Activated naive CD8-positive, alpha-beta T cell treated with anti-CD3 and anti-CD28 coated beads for 36 hours (primary cell): ENCODE measurements around the gene TBCC. TPM values are rescaled to one million over a fixed set of nuclear protein-coding genes. Genes with fewer than 3 reads are reported as not detected.
A peak's percentile ranks its signal among the peaks of the same experiment; 100 is the strongest.
"Not testable (repeated sequence)": the region's sequence is repeated elsewhere in the genome, so short reads cannot be mapped to it uniquely, and the experiment has no call there.

Experiments
- DNase-seq: peaks from one replicate; pipeline ENCODE4 v3.0.0; 2021
- H3K27ac Mint-ChIP-seq: one replicate; pipeline ENCODE4 v1.8.0; 2022; ENCODE audit warnings: mild to moderate bottlenecking, moderate library complexity, mixed read lengths
- H3K27me3 Mint-ChIP-seq: one replicate; pipeline ENCODE4 v1.8.0; 2022; ENCODE audit warnings: mild to moderate bottlenecking, mixed read lengths
- H3K36me3 Mint-ChIP-seq: one replicate; pipeline ENCODE4 v1.8.0; 2021; ENCODE audit warnings: mild to moderate bottlenecking, mixed read lengths
- H3K4me1 Mint-ChIP-seq: one replicate; pipeline ENCODE4 v1.8.0; 2021; ENCODE audit warnings: mixed read lengths
- H3K4me3 Mint-ChIP-seq: one replicate; pipeline ENCODE4 v1.8.0; 2022; ENCODE audit warnings: mild to moderate bottlenecking, moderate library complexity, mixed read lengths
- H3K9me3 Mint-ChIP-seq: one replicate; pipeline ENCODE4 v1.8.0; 2022; ENCODE audit warnings: mixed read lengths
- total RNA-seq, 2 experiments: library from RNA; stranded (reverse); gene quantifications; one replicate each; pipeline ENCODE4 v1.2.3, GENCODE V29; 2021

The TBCC gene
- total RNA-seq, 2 experiments from 2014 or later: 16.8 to 18.3 TPM

DNA sequence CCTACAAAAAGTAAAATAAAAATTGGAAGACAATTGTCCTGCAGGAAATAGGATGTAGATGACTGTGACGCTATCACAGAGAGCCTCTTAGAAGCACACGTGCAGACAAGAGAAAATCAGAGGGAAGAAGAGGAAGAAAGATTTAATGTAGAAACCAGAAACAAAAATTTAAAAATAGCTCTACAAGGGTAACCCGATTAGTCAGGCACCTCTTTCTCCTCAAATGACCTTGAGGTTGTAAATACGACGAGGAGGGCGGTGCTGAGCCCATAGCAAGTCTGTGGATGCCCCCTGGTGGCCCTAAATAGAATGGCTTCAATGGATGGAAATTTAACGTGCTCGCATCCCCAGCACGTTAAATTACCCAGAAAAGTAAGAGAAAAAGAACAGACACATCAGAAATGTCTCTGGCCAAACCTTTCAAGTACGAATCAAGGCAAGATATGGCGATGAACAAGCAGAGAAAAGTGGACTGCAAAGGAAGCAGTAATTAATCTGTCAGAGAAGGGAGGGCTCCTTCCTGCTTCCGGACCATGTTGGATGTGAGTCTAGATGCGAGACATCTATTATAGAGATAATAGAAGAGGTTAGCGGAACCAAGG lies 19.3 kb downstream of the TBCC start:
- peaks cover 3% of the 10 kb centered on the region for H3K27me3 Mint-ChIP-seq
- peak overlapping the region; percentile 98 for H3K27ac Mint-ChIP-seq
- peak; percentile 60 for DNase-seq
- peak overlapping the region; percentile 82 for H3K4me3 Mint-ChIP-seq
- H3K9me3 Mint-ChIP-seq: no peaks in the 10 kb centered on the region
- H3K4me1 Mint-ChIP-seq: peaks cover 16% of the 10 kb centered on the region
- H3K36me3 Mint-ChIP-seq: peaks cover 3% of the 10 kb centered on the region

DNA sequence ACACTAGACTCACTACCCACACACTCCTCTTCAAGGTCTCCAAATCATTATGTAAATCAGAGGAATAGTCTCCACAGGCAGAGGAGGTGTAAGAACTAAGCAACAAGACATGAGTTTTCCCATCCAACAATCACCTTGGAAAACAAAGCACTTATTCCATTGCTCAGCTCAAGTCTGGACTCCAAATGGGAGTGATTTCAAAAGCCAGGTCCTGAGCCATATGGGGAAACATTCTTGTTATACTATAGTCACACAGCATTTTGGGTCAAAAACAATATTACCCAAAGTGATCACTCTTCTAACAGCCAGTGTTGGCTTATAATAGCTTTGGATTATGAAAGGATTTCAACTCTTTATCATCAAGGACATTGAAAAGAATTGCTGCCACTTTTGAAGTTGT lies 19.9 kb downstream of the TBCC start:
- no peaks in the 10 kb centered on the region for H3K9me3 Mint-ChIP-seq
- peaks cover 3% of the 10 kb centered on the region for H3K27me3 Mint-ChIP-seq
- H3K4me3 Mint-ChIP-seq: peak overlapping the region; percentile 82
- H3K4me1 Mint-ChIP-seq: peaks cover 16% of the 10 kb centered on the region
- no peak for DNase-seq
- peak overlapping the region; percentile 98 for H3K27ac Mint-ChIP-seq
- peaks cover 3% of the 10 kb centered on the region for H3K36me3 Mint-ChIP-seq

DNA sequence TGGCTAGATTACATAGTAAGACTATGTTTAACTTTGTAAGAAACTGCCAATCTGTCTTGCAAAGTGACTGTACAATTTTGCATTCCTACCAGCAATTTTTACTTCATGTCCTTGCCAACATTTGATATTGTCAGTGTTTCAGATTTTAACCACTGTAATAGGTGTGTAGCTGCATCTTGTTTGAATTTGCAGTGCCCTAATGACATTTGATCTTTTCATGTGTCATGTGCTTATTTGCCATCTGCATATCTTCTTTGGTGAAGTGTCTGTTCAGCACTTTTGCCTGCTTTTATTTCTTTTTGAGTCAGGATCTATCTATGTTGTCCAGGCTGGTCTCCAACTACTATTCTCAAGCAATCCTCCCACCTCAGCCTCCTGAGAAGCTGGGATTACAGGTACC lies 21.1 kb downstream of the TBCC start:
- no peak overlapping the region for H3K4me3 Mint-ChIP-seq
- peaks cover 16% of the 10 kb centered on the region for H3K4me1 Mint-ChIP-seq
- no peak for DNase-seq
- no peaks in the 10 kb centered on the region for H3K9me3 Mint-ChIP-seq
- peaks cover 3% of the 10 kb centered on the region for H3K36me3 Mint-ChIP-seq
- peaks cover 3% of the 10 kb centered on the region for H3K27me3 Mint-ChIP-seq
- H3K27ac Mint-ChIP-seq: no peak overlapping the region

DNA sequence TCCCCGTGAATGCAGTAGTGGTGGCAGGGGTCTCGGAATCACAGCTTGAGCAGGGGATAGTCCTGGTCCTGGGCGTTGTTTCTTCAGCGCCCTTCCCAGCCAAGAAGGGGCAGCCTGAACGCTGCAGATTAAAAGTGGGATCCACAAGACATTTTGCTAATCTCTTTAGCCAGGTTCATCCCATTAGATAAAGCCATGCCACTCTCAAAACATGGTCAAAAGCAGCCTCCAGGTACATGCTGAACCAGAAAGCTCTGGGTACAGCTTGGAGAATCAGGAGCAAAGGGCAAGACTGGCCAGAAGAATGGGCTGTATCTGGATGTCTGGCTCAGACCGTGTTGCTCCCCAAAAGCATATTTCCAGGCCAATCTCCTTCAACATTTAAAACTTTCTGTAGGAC lies 23.4 kb downstream of the TBCC start, which contains the start of gene PRPH2:
PRPH2 (minus strand) TSS at position 101 of the 400 bp plus-strand sequence. CDS start 263 bp downstream, outside the sequence.
- H3K4me3 Mint-ChIP-seq: no peak within 1 kb of the TSS
- H3K27me3 Mint-ChIP-seq: peaks cover 3% of the 10 kb centered on the region
- peaks cover 15% of the 10 kb centered on the region for H3K4me1 Mint-ChIP-seq
- H3K27ac Mint-ChIP-seq: no peak within 1 kb of the TSS
- no peaks in the 10 kb centered on the region for H3K9me3 Mint-ChIP-seq
- no peak for DNase-seq
- H3K36me3 Mint-ChIP-seq: peaks cover 1% of the 10 kb centered on the region

DNA sequence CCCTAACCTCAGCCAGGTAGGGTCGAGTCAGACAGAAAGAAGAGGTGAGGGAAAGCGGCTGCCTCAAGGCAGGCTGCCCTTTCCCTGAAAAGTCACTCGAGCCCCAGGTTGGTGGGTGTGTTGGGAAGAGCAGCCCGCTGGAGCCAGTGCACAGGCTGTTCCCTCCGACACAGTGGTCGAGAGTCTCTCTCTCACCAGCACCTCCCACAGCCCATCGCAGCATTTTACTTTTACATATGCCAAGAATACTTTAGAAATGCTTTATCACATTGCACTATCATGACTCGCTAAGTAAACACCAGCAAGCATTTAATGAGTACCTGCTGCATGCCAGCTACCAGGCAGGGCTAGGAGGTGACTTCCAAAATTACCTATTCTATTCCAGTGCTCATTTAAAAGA lies 25.2 kb downstream of the TBCC start:
- Mint-ChIP-seq H3K9me3 (no peaks in the 10 kb centered on the region), H3K4me1 (peaks cover under 1% of the 10 kb centered on the region), H3K27me3 (peaks cover 3% of the 10 kb centered on the region), H3K36me3 (no peaks in the 10 kb centered on the region), H3K27ac (no peak overlapping the region), H3K4me3 (no peak overlapping the region)
- no peak for DNase-seq

DNA sequence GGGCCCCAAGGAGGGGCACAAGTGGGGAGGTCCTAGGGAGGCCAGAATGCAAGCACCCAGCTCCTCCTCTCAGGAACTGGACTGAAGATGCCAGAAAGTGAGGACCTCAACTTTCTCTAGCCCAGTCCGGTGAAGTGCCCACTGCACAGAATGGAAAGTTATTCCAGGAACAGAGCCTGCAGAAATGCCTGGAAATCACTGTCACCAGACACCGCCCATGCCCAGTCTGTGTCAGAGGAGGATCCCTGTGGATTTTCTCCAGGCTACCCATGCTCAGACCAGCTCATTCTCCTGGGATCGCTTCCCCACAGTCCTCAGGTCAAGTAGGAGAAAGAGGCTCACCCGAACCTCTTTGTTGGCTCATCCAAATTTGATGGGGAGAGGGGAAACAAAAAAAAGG lies 30.0 kb downstream of the TBCC start:
- Mint-ChIP-seq H3K9me3 (peaks cover 4% of the 10 kb centered on the region), H3K36me3 (no peaks in the 10 kb centered on the region), H3K4me1 (peaks cover 4% of the 10 kb centered on the region), H3K4me3 (no peak overlapping the region), H3K27me3 (no peaks in the 10 kb centered on the region), H3K27ac (no peak overlapping the region)
- DNase-seq: no peak

DNA sequence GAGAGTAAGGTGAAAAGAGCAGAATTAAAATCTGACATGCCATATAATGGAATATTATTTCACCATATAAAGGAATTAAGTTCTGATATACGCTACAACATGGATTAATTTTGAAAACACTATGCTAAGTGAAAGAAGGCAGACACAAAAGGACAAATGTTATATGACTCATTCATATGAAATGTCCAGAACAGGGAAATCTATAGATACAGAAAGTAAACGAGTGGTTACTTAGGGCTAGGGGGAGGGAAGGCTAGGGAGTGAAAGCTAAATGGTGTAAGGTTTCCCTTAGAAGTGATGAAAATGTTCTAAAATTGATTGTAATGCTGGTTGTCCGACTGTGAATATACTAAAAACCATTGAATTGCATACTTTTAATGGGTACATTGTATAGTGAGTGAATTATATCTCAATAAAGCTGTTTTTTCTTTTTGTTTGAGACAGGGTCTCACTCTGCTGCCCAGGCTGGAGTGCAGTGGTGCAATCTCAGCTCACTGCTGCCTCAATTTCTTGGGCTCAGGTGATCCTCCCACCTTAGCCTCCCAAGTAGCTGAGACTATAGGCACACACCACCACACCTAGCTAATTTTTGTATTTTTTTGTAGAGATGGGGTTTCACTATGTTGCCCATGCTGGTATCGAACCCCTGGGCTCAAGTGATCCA lies 31.7 kb downstream of the TBCC start:
- Mint-ChIP-seq H3K27ac (no peak overlapping the region), H3K9me3 (peaks cover 4% of the 10 kb centered on the region), H3K36me3 (no peaks in the 10 kb centered on the region), H3K4me1 (peaks cover 9% of the 10 kb centered on the region), H3K27me3 (no peaks in the 10 kb centered on the region), H3K4me3 (no peak overlapping the region)
- DNase-seq: no peak

DNA sequence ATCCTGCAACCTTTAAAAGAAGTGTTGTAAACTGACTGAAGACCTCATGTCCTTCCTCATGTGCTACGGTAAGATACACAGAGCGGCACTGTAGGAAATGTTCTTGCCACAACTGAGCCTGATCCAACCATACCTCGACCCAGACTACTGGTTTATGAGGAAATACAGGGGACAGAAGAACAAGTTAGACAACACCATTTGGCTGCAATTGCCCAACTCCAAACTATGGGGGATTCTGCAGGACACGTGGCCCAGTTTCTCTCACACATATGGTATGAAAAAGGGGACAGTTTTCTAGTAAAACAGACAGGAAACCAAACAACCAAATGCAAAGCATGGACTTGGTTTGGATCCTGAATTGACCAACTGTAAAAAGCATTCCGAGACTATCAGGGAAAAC lies 34.0 kb downstream of the TBCC start:
- Mint-ChIP-seq H3K4me3 (no peak overlapping the region), H3K9me3 (peaks cover 4% of the 10 kb centered on the region), H3K27me3 (no peaks in the 10 kb centered on the region), H3K36me3 (no peaks in the 10 kb centered on the region), H3K27ac (no peak overlapping the region), H3K4me1 (peaks cover 9% of the 10 kb centered on the region)
- no peak for DNase-seq

DNA sequence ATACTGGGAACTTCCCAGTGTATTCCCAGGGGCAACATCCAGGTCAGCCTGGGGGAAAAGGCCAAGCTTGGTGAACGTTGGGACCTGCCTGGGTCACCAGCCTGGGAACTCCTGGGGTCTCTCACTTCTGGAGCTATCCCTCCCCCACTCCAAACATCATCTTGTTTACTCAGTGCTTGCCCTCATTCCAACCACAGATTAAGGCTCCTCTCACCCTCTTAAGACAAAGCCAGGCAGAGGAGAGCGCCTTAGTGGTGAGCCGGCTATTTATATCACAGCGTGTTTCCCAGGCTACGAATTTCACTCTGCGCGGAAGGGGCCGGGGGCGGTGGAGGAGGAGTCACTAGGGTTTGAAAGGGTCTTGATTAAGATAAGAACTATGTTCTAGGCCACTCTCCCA lies 35.6 kb downstream of the TBCC start:
- Mint-ChIP-seq H3K9me3 (peaks cover 4% of the 10 kb centered on the region), H3K27me3 (no peaks in the 10 kb centered on the region), H3K27ac (peak overlapping the region; percentile 35), H3K4me3 (no peak overlapping the region), H3K36me3 (no peaks in the 10 kb centered on the region), H3K4me1 (peaks cover 9% of the 10 kb centered on the region)
- DNase-seq: no peak

DNA sequence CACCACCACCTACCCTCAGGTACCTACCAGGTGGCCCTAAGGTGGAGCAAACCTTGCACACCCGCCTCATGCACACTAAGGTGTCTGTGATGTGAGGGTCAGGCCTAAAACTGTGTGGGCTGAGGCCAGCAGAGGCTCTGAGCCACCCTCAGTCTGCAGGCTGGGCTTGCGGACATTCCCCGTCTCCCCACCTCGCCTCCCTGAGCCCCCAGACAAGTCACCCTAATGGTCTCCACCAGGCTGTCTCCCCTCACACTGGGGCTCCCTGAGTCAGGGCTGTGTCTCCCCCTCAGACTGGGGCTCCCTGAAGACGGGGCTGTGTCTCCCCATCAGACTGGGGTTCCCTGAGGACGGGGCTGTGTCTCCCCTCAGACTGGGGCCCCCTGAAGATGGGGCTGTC lies 36.0 kb downstream of the TBCC start:
- peaks cover 4% of the 10 kb centered on the region for H3K9me3 Mint-ChIP-seq
- DNase-seq: no peak
- no peak overlapping the region for H3K27ac Mint-ChIP-seq
- no peaks in the 10 kb centered on the region for H3K36me3 Mint-ChIP-seq
- H3K4me1 Mint-ChIP-seq: peaks cover 9% of the 10 kb centered on the region
- H3K27me3 Mint-ChIP-seq: no peaks in the 10 kb centered on the region
- no peak overlapping the region for H3K4me3 Mint-ChIP-seq

DNA sequence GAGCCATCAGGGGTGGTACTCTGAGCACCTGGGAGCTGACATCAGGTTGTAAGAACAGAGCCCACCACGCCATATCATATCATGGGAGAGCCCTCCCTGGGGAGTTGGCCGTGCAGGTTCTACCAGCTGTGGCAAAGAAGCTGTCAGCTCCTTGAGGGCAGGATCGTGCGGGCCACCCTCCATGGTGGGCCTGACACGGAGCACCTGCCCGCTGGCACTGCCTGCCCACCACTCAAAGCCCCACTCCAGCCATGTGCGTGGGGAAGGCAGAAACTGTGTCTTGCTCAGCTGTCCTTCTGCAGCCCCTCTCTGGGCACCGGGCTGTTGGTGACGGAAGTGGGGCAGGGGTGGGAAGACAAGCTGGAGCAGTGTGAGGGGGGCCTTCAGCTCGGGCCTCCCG lies 37.8 kb downstream of the TBCC start:
- H3K4me1 Mint-ChIP-seq: peaks cover 6% of the 10 kb centered on the region
- H3K36me3 Mint-ChIP-seq: no peaks in the 10 kb centered on the region

DNA sequence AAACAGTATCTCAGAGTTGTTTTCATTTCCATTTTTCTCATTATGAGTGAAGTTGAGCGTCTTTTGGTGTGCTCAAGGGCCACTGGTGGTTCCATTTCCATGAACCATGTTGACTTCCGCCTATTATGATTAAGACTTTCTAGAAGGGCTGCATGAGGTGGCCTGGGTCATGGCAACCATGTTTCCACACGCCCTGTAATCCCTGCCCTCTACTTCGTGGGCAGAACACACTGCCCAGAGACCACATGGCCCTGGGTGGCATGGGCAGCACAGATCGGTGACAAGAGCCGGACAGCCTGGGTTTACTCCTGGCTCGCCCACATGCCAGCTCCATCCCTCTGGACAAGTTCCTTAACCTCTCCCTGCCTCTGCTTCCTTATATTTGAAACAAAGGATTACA lies 38.3 kb downstream of the TBCC start:
- H3K27me3 Mint-ChIP-seq: no peaks in the 10 kb centered on the region
- peaks cover 4% of the 10 kb centered on the region for H3K9me3 Mint-ChIP-seq
- peaks cover 6% of the 10 kb centered on the region for H3K4me1 Mint-ChIP-seq
- H3K27ac Mint-ChIP-seq: no peak overlapping the region
- DNase-seq: no peak
- H3K36me3 Mint-ChIP-seq: no peaks in the 10 kb centered on the region
- H3K4me3 Mint-ChIP-seq: no peak overlapping the region

More for the DNA sequence above, 37.8 kb downstream of the TBCC start:
- DNase-seq: no peak
- Mint-ChIP-seq H3K9me3 (peaks cover 4% of the 10 kb centered on the region), H3K27ac (no peak overlapping the region), H3K27me3 (no peaks in the 10 kb centered on the region), H3K4me3 (no peak overlapping the region)

DNA sequence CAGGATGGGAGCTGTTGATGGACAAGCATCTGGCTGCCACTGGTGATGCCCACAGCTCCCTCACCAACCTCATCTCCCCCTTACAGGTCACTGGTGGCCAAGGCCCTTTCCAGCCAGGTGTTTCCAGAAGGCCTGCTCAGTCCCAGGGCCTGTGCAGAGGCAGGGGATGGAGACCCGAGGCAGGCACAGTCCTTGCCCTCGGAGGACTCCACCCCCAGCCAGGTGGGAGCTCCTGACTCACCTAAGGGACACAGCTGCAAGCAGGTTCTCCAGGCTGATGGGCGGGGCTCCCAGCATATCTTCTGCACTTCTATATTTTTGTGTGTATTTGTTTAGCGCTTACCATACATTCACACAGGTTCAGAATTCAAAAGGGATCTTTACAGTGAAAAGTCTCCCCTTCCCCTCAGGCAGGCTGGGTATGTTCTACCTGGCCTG lies 40.9 kb downstream of the TBCC start:
- no peaks in the 10 kb centered on the region for H3K27me3 Mint-ChIP-seq
- H3K27ac Mint-ChIP-seq: no peak overlapping the region
- H3K9me3 Mint-ChIP-seq: no peaks in the 10 kb centered on the region
- no peaks in the 10 kb centered on the region for H3K4me1 Mint-ChIP-seq
- no peak overlapping the region for H3K4me3 Mint-ChIP-seq
- H3K36me3 Mint-ChIP-seq: no peaks in the 10 kb centered on the region
- no peak for DNase-seq

DNA sequence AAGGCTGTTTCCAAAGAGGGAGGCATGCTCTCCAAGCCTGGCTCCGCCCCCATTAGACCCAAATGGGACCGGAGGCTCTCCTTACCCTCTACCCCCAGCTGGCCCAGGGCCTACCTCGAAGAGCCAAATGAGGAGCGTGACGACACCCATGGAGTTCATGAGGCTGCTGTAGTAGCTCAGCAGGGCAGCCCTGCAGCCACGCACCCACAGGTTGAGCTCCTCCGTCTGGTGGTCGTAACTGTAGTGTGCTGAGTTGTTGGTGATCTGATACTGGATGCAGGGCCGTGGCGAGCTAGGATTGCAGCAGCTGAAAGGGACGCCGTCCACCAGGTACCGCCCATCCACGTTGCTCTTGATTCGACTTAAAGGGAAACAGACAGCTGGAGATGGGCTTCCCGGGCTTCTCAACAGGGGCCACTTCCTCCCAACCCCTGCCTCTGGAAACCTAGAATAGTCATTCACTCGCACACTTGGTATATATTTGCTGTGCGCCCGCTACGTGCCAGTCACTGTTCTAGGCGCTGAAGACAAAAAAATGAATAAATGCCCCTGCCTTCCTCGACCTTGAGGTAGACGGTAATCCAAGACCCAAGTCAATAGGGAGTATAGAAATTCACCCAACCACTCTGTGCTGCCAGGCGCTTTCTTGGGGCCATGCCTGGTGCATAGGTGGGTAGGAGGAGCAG lies 41.5 kb downstream of the TBCC start:
- no peak overlapping the region for H3K4me3 Mint-ChIP-seq
- H3K36me3 Mint-ChIP-seq: no peaks in the 10 kb centered on the region
- no peaks in the 10 kb centered on the region for H3K4me1 Mint-ChIP-seq
- no peak for DNase-seq
- H3K27me3 Mint-ChIP-seq: no peaks in the 10 kb centered on the region
- H3K27ac Mint-ChIP-seq: no peak overlapping the region
- H3K9me3 Mint-ChIP-seq: no peaks in the 10 kb centered on the region

DNA sequence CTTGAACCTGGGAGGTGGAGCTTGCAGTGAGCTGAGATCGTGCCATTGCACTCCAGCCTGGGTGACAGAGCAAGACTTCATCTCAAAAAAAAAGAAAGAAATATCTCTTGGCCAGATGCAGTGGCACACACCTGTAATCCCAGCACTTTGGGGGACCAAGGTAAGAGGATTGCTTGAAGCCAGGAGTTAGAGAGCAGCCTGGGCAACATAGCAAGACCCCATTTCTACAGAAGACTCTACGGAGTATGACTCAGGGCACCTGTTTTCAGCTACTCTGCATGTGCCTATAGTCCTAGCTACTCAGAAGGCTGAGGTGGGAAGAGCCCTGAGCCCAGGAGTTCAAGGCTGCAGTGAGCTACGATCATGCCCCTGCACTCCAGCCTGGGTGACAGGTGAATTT lies 43.1 kb downstream of the TBCC start:
- H3K4me3 Mint-ChIP-seq, DNase-seq, H3K27me3 Mint-ChIP-seq, H3K27ac Mint-ChIP-seq, H3K9me3 Mint-ChIP-seq, H3K36me3 Mint-ChIP-seq, H3K4me1 Mint-ChIP-seq: not testable (repeated sequence)
